Activated T-cell treated with anti-CD3 and anti-CD28 coated beads, Interleukin-2, amount 50 U/mL, for 24 hours (primary cell): ENCODE measurements around the gene HSPA6.
"Not testable (repeated sequence)": the region's sequence is repeated elsewhere in the genome, so short reads cannot be mapped to it uniquely, and the experiment has no call there.

ENCODE experiments used
- DNase-seq: peaks from one replicate; pipeline ENCODE4 v3.0.0-alpha.2; 2020
- H3K27ac Mint-ChIP-seq: 2 replicates; pipeline ENCODE4 v1.8.0; 2020; ENCODE audit warnings: mild to moderate bottlenecking, mixed read lengths
- H3K27me3 Mint-ChIP-seq: 2 replicates; pipeline ENCODE4 v1.8.0; 2020; ENCODE audit warnings: mixed read lengths
- H3K36me3 Mint-ChIP-seq: 2 replicates; pipeline ENCODE4 v1.8.0; 2020; ENCODE audit warnings: low read depth, mixed read lengths
- H3K4me1 Mint-ChIP-seq: 2 replicates; pipeline ENCODE4 v1.8.0; 2020; ENCODE audit warnings: low read depth, mixed read lengths
- H3K4me3 Mint-ChIP-seq: 2 replicates; pipeline ENCODE4 v1.8.0; 2020; ENCODE audit warnings: mild to moderate bottlenecking, moderate library complexity, mixed read lengths
- H3K9me3 Mint-ChIP-seq: 2 replicates; pipeline ENCODE4 v1.8.0; 2020; ENCODE audit warnings: mixed read lengths

The HSPA6 gene

DNA sequence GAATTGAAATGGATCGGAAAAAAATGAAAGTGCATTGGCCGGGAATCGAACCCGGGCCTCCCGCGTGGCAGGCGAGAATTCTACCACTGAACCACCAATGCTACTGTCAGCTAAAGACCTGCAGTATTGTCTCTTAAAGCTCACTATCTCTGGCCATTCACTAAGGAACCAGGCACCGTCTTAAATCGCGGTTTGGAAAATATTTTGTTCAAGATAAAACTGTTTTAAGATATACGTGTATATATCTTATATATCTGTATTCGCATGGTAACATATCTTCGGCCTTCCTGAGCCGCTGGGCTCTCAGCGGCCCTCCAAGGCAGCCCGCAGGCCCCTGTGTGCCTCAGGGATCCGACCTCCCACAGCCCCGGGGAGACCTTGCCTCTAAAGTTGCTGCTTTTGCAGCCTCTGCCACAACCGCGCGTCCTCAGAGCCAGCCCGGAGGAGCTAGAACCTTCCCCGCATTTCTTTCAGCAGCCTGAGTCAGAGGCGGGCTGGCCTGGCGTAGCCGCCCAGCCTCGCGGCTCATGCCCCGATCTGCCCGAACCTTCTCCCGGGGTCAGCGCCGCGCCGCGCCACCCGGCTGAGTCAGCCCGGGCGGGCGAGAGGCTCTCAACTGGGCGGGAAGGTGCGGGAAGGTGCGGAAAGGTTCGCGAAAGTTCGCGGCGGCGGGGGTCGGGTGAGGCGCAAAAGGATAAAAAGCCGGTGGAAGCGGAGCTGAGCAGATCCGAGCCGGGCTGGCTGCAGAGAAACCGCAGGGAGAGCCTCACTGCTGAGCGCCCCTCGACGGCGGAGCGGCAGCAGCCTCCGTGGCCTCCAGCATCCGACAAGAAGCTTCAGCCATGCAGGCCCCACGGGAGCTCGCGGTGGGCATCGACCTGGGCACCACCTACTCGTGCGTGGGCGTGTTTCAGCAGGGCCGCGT lies at the start of gene HSPA6:
TSS of gene HSPA6 (plus strand) at position 724 of the 925 bp plus-strand sequence. CDS start at position 843, 119 bp downstream.
- peak; percentile 85 for DNase-seq
- Mint-ChIP-seq H3K27ac (peak within 1 kb of the TSS; percentile 93), H3K4me1 (peaks cover 10% of the 10 kb centered on the region), H3K4me3 (peak within 1 kb of the TSS; percentile 80), H3K27me3 (peaks cover 15% of the 10 kb centered on the region)
- not testable (repeated sequence) for H3K9me3 Mint-ChIP-seq, H3K36me3 Mint-ChIP-seq

DNA sequence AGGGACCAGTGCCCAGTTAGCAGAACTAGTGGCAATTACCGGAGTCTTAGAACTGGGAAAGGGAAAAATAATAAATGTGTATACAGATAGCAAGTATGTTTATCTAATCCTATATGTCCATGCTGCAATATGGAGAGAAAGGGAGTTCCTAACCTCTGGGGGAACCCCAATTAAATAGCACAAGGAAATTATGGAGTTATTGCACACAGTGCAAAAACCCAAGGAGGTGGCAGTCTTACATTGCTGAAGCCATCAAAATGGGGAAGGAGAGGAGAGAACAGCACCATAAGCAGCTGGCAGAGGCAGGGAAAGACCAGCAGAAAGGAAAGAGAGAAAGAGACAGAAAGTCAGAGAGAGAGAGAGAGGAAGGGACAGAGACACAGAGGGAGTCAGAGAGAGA lies 46.6 kb upstream of the HSPA6 start:
- not testable (repeated sequence) for H3K27ac Mint-ChIP-seq, H3K4me3 Mint-ChIP-seq, H3K9me3 Mint-ChIP-seq, H3K4me1 Mint-ChIP-seq, DNase-seq, H3K36me3 Mint-ChIP-seq
- H3K27me3 Mint-ChIP-seq = peaks cover 40% of the 10 kb centered on the region

DNA sequence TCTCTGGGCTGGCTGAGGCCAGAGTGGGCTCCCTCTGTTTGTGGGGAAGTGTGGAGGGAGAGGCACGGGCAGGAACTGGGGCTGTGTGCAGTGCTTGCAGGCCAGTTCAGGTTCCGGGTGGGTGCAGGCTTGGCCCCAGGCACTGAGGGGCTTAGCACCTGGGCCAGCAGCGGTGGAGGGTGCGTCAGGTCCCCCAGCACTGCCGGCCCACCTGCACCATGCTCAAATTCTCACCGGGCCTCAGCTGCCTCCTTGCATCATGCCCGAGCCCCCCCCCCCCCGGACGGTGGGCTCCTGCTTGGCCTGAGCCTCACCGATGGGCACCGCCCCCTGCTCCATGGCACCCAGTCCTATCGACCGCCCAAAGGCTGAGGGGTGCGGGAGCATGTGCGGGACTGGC lies 45.4 kb upstream of the HSPA6 start:
- Mint-ChIP-seq H3K4me1 (no peaks in the 10 kb centered on the region), H3K4me3 (no peak overlapping the region), H3K27me3 (peaks cover 28% of the 10 kb centered on the region), H3K9me3 (no peaks in the 10 kb centered on the region), H3K36me3 (no peaks in the 10 kb centered on the region), H3K27ac (no peak overlapping the region)
- no peak for DNase-seq

DNA sequence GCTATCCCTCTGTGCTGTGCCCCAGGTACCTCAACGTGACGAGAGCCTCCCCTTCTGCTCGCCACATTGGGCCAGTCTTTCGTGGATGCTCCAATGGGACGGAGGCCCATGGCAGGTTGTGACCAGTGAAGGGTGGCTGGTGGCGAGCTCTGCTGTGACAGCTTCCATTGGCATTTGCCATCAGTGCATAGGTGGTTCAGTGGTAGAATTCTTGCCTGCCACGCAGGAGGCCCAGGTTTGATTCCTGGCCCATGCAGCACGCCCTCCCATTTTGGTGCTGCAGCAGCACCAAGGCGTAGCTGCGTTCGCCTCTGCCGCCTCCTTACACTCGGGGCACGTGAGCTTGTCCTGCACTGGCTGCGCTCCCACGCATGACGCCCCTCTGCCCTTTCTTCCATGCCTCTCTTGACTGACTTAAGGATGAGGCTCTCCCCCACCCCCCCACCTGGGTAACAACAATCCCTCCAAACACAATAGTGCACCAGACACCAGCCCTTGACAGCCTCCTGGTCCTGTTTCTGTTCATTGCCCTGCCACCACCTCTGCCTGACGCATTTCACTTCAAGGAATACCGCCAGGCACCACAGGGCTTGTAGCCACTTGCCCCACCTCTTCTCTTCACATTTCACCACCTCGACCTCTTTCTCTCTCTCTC lies 43.8 kb upstream of the HSPA6 start:
- Mint-ChIP-seq H3K36me3 (no peaks in the 10 kb centered on the region), H3K27me3 (peaks cover 15% of the 10 kb centered on the region), H3K9me3 (no peaks in the 10 kb centered on the region), H3K4me1 (no peaks in the 10 kb centered on the region), H3K4me3 (no peak overlapping the region), H3K27ac (no peak overlapping the region)
- DNase-seq = no peak

DNA sequence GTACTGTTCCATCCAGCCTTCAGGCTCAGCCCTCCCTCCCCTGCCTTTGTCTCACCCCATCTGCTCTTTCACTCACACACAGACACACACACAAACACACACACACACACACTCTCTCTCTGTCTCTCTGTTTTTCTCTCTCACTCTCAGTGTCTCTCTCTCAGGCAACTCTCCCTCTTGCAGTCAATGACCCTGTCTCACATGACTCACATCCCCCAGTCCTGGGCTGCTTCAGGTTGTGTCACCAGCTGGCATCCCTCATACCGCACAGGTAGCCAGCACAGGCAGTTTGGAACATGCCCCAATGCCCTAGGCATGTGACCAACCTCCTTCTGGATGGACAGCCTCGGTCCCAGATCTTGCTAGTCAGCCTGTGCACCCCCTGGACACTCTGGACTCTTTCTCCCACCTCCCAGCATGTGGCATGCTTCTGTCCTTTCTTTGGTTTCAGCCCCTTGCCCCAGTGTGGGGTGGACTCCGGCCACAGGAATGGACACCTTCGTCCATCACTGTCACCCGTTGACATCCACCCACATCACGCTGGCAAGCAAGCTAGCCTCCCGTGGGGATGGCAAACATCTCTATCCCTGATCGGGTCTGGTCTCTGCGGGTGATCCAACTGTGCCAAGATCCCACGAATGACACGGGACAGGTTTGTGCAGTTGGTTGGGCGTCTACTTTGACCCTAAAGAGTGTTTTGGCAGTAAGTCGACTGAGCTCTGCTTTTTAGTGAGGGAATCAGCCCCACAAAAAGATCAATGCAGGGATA lies 42.5 kb upstream of the HSPA6 start:
- no peaks in the 10 kb centered on the region for H3K9me3 Mint-ChIP-seq
- no peak for DNase-seq

DNA sequence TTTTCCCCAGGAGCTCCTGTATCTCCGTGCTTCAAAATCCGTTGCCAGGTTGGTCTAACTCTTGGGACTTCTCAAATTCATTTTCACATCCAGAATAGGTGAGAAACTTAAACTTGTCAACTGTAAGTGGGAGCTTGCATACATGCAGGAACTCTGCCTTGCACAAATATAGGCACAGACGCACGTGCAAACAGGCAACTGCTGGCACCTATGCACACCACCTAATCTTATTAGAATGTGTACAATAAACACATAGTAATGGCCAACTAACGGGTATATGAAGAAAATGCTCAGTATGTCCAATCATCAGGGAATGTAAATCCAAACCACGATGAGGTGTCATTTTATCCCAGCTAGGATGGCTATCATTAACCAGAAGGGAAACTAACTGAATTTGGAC lies 41.7 kb upstream of the HSPA6 start:
- Mint-ChIP-seq H3K4me3 (no peak overlapping the region), H3K27ac (no peak overlapping the region), H3K9me3 (no peaks in the 10 kb centered on the region), H3K27me3 (peaks cover 10% of the 10 kb centered on the region), H3K4me1 (peaks cover 4% of the 10 kb centered on the region), H3K36me3 (no peaks in the 10 kb centered on the region)
- DNase-seq = no peak

More for the DNA sequence above, 42.5 kb upstream of the HSPA6 start:
- peaks cover 10% of the 10 kb centered on the region for H3K27me3 Mint-ChIP-seq
- no peak overlapping the region for H3K4me3 Mint-ChIP-seq
- no peak overlapping the region for H3K27ac Mint-ChIP-seq
- no peaks in the 10 kb centered on the region for H3K36me3 Mint-ChIP-seq
- no peaks in the 10 kb centered on the region for H3K4me1 Mint-ChIP-seq

DNA sequence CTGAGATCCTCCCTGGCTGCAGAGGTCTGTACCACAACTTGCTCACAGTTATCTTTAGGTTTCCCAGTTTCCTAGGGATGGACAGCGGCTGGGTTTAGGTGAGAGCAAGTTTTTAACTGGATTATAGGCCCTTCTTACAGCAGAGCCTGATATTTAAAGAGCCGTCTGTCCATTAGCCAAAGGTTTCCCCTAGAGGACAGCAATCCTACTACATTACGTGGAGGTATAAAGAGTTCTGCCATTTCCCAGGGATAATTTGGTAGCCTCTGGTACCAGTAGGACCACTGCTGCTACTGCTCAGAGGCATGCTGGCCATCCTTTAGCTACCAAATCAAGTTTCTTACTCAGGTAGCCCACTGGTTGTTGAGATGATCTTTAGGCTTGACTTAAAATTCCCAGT lies 41.0 kb upstream of the HSPA6 start:
- no peak for DNase-seq
- Mint-ChIP-seq H3K4me3 (no peak overlapping the region), H3K4me1 (peaks cover 4% of the 10 kb centered on the region), H3K36me3 (no peaks in the 10 kb centered on the region), H3K27me3 (peaks cover 10% of the 10 kb centered on the region), H3K9me3 (no peaks in the 10 kb centered on the region), H3K27ac (no peak overlapping the region)

DNA sequence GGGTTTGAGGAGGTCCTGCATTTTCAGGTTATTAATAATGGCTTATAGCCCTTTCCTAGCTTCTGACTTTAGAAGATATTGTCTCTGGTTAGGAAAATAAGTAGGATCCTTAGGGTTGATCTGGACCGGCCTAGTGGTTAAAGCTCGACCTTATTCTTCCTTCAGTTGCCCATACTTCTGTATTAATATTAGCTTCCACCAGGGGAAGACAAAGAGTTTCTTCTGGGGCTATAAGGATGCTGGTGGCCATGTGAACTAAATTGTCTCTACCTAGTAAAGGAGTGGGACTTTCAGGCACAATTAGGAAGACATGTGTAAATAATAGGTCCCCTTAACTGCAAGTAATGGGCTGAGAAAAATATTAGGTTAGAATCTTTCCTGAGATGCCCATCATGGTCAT lies 39.7 kb upstream of the HSPA6 start:
- H3K36me3 Mint-ChIP-seq = no peaks in the 10 kb centered on the region
- H3K4me1 Mint-ChIP-seq = peaks cover 4% of the 10 kb centered on the region
- DNase-seq = no peak
- no peak overlapping the region for H3K27ac Mint-ChIP-seq
- H3K9me3 Mint-ChIP-seq = no peaks in the 10 kb centered on the region
- H3K27me3 Mint-ChIP-seq = peaks cover 19% of the 10 kb centered on the region
- H3K4me3 Mint-ChIP-seq = no peak overlapping the region

DNA sequence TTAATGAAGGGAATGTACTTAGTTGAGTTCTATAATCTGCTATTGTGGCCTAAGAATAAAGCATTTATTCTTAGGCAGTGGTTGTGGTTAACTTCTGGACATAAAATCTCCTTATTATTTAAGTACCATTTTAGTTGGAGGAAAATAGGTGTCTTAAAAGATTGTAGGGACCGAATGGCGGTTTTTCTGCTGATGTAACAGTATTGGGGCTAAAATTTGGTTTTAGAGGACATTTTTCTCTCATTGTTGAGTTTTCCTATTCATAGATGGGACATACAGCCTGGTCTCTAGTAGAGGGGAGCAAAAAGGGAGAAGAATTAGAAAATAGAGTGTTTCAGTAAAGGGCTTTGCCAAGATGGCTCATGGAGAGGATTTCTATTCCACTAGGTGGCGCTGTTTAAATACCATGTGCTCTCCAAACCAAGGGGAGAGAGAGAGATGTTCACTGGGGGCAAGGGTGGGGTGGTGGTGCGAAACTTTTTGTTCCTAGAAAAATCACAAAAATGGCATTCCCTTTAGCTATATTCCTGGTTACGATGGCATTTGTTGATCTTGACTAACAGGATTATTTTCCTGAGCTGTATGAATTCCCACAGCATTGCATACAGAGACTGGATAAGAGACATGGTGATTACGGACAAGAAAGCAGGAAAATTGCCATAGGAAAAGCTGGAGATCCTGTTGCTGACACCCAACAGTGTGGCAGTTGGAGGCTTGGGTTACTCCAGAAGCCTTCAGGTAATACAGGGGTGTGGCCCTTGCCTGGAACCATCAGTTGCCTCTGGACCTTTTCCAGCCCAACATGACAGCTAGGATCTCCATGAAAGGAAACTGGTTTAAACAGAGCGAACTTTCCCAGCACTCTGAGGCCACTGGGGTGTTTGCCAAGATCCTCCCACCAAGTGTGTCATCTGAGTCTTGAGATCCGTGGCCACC lies 37.3 kb upstream of the HSPA6 start:
- Mint-ChIP-seq H3K36me3 (no peaks in the 10 kb centered on the region), H3K4me1 (peaks cover 18% of the 10 kb centered on the region), H3K9me3 (no peaks in the 10 kb centered on the region), H3K27ac (no peak overlapping the region), H3K27me3 (peaks cover 35% of the 10 kb centered on the region), H3K4me3 (no peak overlapping the region)
- no peak for DNase-seq

DNA sequence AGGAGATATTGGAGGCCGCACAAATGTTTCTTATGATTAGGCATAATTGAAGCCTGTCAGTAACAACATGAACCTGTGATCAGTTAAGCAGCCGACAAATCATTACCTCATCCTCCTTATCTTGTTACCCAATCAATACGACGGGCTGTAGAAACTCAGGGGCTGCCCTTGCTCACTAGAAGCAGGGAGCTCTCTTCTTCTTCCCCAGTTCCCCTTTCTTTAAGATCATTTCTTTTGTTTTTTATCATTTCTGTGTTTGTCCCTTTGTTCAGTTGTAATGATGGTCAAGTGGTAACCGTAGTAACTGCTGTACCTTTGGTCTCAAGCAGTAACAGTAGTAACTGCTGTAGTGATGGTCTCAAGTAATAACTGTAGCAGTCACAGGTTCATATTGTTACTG lies 32.9 kb upstream of the HSPA6 start:
- H3K4me1 Mint-ChIP-seq = peaks cover 23% of the 10 kb centered on the region
- peaks cover 55% of the 10 kb centered on the region for H3K27me3 Mint-ChIP-seq
- no peak for DNase-seq
- H3K9me3 Mint-ChIP-seq = no peaks in the 10 kb centered on the region
- H3K27ac Mint-ChIP-seq = no peak overlapping the region
- H3K4me3 Mint-ChIP-seq = no peak overlapping the region
- no peaks in the 10 kb centered on the region for H3K36me3 Mint-ChIP-seq

DNA sequence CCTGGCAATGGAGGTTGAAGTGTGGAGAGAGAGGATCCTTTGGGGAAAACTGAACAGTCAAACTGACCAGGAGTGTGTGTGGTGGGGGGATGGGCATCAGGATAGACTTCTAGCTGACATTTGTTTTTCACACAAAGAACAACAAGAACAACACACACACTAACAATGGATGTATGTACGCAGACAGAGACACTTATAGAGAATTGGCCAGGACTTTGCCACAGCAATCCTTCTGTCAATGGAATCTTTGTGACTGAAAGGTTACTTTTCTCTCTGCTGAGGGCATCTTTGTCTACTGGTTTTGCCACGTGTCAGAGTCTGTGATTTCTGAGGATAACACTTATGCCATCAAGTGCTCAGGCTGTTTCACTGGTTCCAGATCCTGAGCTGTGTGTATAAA lies 31.5 kb upstream of the HSPA6 start:
- H3K27me3 Mint-ChIP-seq = peaks cover 58% of the 10 kb centered on the region

DNA sequence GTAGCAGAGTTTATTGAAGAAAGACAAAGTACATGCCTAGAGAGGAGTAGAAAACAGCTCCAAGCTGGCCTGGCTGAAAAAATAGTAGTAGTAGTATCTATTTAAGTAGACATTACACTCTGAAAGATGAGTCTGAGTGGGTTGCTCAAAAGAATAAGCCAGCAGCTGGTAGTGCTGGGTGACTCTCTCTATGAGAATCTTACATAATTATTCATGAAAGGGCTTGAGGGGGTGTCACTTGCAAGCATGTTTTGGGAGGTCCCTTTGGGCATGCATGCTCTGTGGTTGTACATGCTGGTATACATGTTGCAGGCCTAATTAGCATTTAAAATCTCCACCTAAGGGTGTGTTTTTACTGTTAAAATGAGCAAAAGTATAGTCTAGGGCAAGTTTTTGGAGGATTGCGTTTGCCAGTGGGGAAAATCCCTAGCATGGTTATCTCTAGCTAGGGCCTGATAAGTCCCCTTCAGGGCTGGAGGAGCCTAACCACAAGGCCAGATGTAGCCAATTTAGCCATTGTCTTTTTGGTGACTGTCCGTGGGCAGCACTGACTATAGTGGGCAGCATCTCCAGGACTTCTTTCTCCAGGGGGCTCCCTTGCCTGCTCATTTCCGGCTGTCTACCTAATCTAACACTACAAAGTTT lies 30.1 kb upstream of the HSPA6 start:
- no peak overlapping the region for H3K4me3 Mint-ChIP-seq

More for the DNA sequence above, 31.5 kb upstream of the HSPA6 start:
- Mint-ChIP-seq H3K4me3 (no peak overlapping the region), H3K4me1 (peaks cover 19% of the 10 kb centered on the region), H3K27ac (no peak overlapping the region), H3K36me3 (no peaks in the 10 kb centered on the region), H3K9me3 (no peaks in the 10 kb centered on the region)
- DNase-seq = no peak

DNA sequence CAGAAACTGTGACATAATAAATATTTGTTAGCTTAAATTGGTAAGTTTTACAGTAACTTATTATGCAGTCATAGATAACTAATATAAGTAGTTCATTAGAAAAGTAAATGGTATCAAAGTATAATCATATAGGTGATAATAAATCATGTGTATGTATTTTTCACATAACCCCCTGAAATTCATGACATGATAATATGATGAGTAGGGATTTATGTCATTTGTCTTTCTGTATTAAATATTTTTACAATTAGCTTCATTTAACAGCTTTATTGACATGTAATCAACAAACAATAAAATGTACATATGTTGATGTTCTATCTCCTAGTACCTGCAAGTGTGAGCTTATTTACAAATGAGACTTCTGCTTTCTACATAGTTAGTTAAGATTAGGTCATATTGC lies 28.9 kb upstream of the HSPA6 start:
- H3K27me3 Mint-ChIP-seq = peaks cover 46% of the 10 kb centered on the region

More for the DNA sequence above, 30.1 kb upstream of the HSPA6 start:
- peaks cover 49% of the 10 kb centered on the region for H3K27me3 Mint-ChIP-seq
- H3K27ac Mint-ChIP-seq = no peak overlapping the region
- H3K9me3 Mint-ChIP-seq = no peaks in the 10 kb centered on the region
- DNase-seq = no peak
- no peaks in the 10 kb centered on the region for H3K36me3 Mint-ChIP-seq
- peaks cover 21% of the 10 kb centered on the region for H3K4me1 Mint-ChIP-seq

More for the DNA sequence above, 28.9 kb upstream of the HSPA6 start:
- H3K4me3 Mint-ChIP-seq = no peak overlapping the region
- no peaks in the 10 kb centered on the region for H3K9me3 Mint-ChIP-seq
- H3K36me3 Mint-ChIP-seq = no peaks in the 10 kb centered on the region
- peaks cover 26% of the 10 kb centered on the region for H3K4me1 Mint-ChIP-seq
- no peak for DNase-seq
- no peak overlapping the region for H3K27ac Mint-ChIP-seq
